IPS-20b (cell line): ENCODE data around the gene PI16.

Source experiments
- H3K27ac ChIP-seq: one replicate; pipeline ENCODE4 v1.5.1; 2013; ENCODE audit warnings: low read length
- H3K27me3 ChIP-seq: 2 replicates; pipeline ENCODE4 v1.6.1; 2013; ENCODE audit warnings: mild to moderate bottlenecking, low read length, inconsistent platforms; ENCODE audit not compliant: insufficient read depth
- H3K36me3 ChIP-seq: 2 replicates; pipeline ENCODE4 v1.6.1; 2013; ENCODE audit warnings: low read depth, mild to moderate bottlenecking, inconsistent platforms, low read length, moderate library complexity; ENCODE audit not compliant: insufficient read depth
- H3K4me1 ChIP-seq: 2 replicates; pipeline ENCODE4 v1.6.1; 2013; ENCODE audit warnings: mild to moderate bottlenecking, control low read depth, inconsistent platforms, low read length, moderate library complexity; ENCODE audit not compliant: insufficient read depth
- H3K4me3 ChIP-seq: 2 replicates; pipeline ENCODE4 v1.5.1; 2013; ENCODE audit warnings: mild to moderate bottlenecking, low read length, inconsistent platforms
- H3K9ac ChIP-seq: 2 replicates; pipeline ENCODE4 v1.6.1; 2013; ENCODE audit warnings: low read depth, mild to moderate bottlenecking, inconsistent platforms, low read length, moderate library complexity
- H3K9me3 ChIP-seq: 2 replicates; pipeline ENCODE4 v1.6.1; 2013; ENCODE audit warnings: mild to moderate bottlenecking, low read depth, low read length, inconsistent platforms; ENCODE audit not compliant: insufficient read depth

Gene PI16

GRCh38 chr6:36954262-36954931 is at the start of gene PI16:
Gene PI16 (plus strand): TSS chr6:36954738. CDS start chr6:36954761, 23 bp downstream.
- no peaks in the 10 kb centered on the region for H3K36me3 ChIP-seq
- no peaks in the 10 kb centered on the region for H3K9me3 ChIP-seq
- H3K27ac ChIP-seq: no peak within 1 kb of the TSS
- H3K4me1 ChIP-seq: peaks cover 9% of the 10 kb centered on the region
- no peaks in the 10 kb centered on the region for H3K27me3 ChIP-seq
- no peak within 1 kb of the TSS for H3K9ac ChIP-seq
- no peak within 1 kb of the TSS for H3K4me3 ChIP-seq

DNA sequence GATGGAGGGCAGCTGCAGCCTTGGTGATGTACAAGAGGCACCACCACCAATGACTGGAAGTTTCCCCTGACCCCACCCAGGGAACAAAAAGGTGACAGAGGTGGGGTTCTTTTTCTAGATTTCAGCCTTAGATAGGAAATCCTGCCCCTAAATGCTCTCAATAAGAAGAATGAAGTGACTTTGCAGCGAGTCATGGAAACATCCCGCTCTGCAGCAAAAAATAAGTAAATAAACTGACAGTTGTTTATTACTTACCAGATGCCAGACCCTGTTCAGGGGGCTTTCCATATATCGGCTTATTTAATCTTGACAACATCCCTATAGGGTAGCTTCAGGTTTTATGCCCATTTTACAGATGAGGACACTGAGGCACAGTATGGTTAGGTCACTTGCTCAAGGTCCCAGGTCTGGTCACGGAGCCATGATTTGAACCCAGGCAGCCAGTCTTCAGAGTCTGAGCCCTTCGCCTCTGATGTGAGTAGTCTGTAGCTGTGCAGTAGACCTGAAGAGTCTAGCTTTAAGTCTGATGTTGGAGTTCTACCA is 49.6 kb upstream of the PI16 start:
- no peak overlapping the region for H3K4me3 ChIP-seq
- no peaks in the 10 kb centered on the region for H3K9me3 ChIP-seq
- H3K4me1 ChIP-seq: no peaks in the 10 kb centered on the region
- H3K36me3 ChIP-seq: peaks cover 7% of the 10 kb centered on the region; the same call in 1 of the 2 replicates
- H3K9ac ChIP-seq: no peak overlapping the region
- no peaks in the 10 kb centered on the region for H3K27me3 ChIP-seq
- no peak overlapping the region for H3K27ac ChIP-seq

DNA sequence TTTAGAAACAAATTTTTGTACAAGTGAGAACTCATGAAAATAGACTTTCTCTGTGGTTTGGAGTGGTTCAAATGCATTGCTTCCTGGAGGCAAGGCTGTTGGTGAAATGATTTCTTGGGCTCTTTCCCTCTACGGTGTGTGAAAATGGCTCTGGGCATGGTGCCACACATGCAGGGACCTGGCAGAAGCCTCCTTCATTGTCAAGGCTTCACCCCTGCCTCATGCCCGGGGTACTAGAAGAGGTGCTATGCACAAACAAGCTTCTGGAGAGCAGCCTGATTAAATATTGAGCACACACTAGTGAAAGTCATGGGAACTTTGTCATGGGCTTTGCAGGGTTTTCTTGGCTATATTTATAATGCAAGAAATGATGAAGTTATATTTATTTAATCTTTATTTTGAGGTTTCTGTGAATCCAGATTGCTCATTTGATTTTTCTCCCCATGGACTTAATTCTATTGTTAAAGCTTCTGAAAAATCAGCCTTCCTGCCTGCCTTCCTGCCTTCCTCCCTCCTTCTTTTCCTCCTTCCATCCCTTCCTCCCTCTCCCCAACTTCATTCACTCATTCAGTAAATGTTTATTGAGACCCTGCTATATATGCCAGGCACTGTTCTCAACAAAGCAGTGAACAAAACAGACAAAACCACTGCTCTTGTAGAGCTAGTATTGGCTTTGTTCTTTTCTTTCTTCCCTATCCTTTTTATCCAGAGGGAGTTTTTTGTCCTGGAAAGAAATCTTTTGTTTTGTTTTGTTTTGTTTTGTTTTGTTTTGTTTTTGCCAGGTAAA is 47.8 kb upstream of the PI16 start:
- H3K36me3 ChIP-seq: peaks cover 7% of the 10 kb centered on the region; the same call in 1 of the 2 replicates
- H3K4me3 ChIP-seq: no peak overlapping the region
- no peaks in the 10 kb centered on the region for H3K27me3 ChIP-seq
- H3K9ac ChIP-seq: no peak overlapping the region; the same call in 1 of the 2 replicates
- H3K4me1 ChIP-seq: no peaks in the 10 kb centered on the region
- H3K9me3 ChIP-seq: no peaks in the 10 kb centered on the region
- no peak overlapping the region for H3K27ac ChIP-seq

DNA sequence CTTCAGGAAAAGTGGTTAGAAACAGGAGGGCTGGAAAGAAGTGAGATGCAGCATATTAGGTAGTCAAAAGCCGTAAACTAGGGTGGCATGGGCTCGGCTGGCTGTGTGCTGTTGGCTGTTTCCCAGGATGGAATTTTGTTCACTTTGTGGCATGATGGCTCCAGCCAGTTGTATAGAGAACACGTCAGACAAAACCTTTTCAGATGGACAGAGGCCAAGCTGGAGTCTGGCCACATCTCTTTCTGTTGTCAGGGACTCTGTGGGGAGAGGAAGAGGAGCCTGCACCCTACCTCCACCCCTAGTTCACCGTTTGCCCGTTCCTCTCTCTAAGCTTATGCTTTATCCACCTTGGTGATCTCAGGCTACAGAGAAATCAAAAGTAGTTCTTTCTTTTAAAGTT is 46.8 kb upstream of the PI16 start:
- H3K9ac ChIP-seq: no peak overlapping the region
- H3K36me3 ChIP-seq: peaks cover under 1% of the 10 kb centered on the region; the same call in 1 of the 2 replicates
- no peak overlapping the region for H3K4me3 ChIP-seq
- H3K27ac ChIP-seq: no peak overlapping the region
- H3K27me3 ChIP-seq: no peaks in the 10 kb centered on the region
- H3K9me3 ChIP-seq: no peaks in the 10 kb centered on the region
- H3K4me1 ChIP-seq: no peaks in the 10 kb centered on the region

DNA sequence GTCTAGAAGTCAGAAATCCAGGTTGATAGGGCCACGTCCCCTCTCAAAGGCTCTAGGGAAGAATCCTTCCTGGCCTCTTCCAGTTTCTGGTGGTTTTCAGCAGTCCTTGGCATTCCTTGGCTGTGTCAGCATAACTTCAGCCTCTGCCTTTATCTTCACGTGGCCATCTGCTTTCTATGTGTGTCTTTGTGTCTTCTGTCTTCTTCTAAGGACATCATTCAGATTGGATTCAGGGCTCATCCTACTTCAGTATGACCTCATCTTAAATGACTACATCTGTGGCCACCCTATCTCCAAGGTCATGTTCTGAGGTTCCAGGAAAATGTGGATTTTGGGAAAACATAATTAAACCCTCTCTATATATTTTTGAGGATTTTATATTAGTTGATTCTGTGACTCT is 45.8 kb upstream of the PI16 start:
- Histone ChIP-seq H3K27ac (no peak overlapping the region), H3K4me3 (no peak overlapping the region), H3K4me1 (no peaks in the 10 kb centered on the region), H3K9me3 (no peaks in the 10 kb centered on the region), H3K9ac (no peak overlapping the region), H3K36me3 (no peaks in the 10 kb centered on the region), H3K27me3 (no peaks in the 10 kb centered on the region)

DNA sequence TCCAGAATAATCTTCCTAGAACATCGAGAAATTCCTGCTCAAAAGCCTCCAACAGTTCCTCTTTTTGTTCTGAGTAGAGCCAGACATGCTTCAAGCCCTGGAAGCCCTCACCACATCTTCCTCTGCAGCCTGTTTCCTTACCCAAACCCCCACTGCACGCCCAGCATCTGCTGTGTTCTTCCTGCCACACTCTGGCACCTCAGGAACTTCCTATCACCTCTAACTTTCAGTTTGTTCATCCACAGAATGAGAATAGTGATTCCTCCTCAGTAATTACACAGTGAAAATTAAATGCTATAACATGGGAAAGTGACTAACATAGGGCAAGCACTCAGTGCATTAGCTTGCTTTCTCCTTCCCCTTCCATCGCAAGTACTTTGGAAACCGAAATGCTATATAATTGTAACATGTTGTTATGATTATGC is 42.5 kb upstream of the PI16 start:
- no peak overlapping the region for H3K9ac ChIP-seq
- H3K4me3 ChIP-seq: no peak overlapping the region
- no peaks in the 10 kb centered on the region for H3K27me3 ChIP-seq
- H3K9me3 ChIP-seq: no peaks in the 10 kb centered on the region
- no peaks in the 10 kb centered on the region for H3K4me1 ChIP-seq
- H3K27ac ChIP-seq: no peak overlapping the region
- no peaks in the 10 kb centered on the region for H3K36me3 ChIP-seq

GRCh38 chr6:36912586-36912985 is 42.0 kb upstream of the PI16 start:
- no peaks in the 10 kb centered on the region for H3K36me3 ChIP-seq
- no peak overlapping the region for H3K27ac ChIP-seq
- H3K9ac ChIP-seq: no peak overlapping the region
- H3K27me3 ChIP-seq: no peaks in the 10 kb centered on the region
- no peaks in the 10 kb centered on the region for H3K9me3 ChIP-seq
- no peaks in the 10 kb centered on the region for H3K4me1 ChIP-seq
- no peak overlapping the region for H3K4me3 ChIP-seq

DNA sequence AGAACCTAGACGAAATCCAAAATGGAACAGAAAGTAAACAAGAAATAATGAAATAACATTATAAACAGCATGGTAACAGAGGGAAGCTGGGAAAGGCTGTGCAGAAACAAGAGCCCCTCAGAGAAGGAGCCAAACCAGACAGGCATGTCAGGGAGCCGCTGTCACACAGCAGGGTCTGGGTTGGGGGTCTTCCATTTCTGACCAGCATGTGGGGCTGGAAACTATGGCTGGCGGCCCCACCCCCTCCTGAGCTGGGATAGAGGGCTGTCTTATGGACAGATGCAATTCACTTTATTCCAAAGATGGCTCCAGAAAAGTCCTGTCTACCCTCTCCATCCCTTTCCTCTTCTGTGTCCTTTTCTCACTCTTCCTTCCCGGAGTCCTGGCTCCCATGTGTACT is 41.5 kb upstream of the PI16 start:
- Histone ChIP-seq H3K36me3 (no peaks in the 10 kb centered on the region), H3K4me3 (no peak overlapping the region), H3K27ac (no peak overlapping the region)

GRCh38 chr6:36914227-36914794 is 40.2 kb upstream of the PI16 start:
- Histone ChIP-seq H3K27ac (no peak overlapping the region), H3K36me3 (no peaks in the 10 kb centered on the region), H3K4me1 (no peaks in the 10 kb centered on the region), H3K9me3 (no peaks in the 10 kb centered on the region), H3K9ac (no peak overlapping the region), H3K4me3 (no peak overlapping the region), H3K27me3 (no peaks in the 10 kb centered on the region)

More for the DNA sequence above, 41.5 kb upstream of the PI16 start:
- H3K9ac ChIP-seq: no peak overlapping the region
- H3K27me3 ChIP-seq: no peaks in the 10 kb centered on the region
- no peaks in the 10 kb centered on the region for H3K4me1 ChIP-seq
- H3K9me3 ChIP-seq: no peaks in the 10 kb centered on the region

GRCh38 chr6:36915599-36915998 is 38.9 kb upstream of the PI16 start:
- no peaks in the 10 kb centered on the region for H3K9me3 ChIP-seq
- H3K27me3 ChIP-seq: no peaks in the 10 kb centered on the region
- H3K4me3 ChIP-seq: no peak overlapping the region
- H3K27ac ChIP-seq: no peak overlapping the region
- no peaks in the 10 kb centered on the region for H3K4me1 ChIP-seq
- H3K36me3 ChIP-seq: no peaks in the 10 kb centered on the region
- no peak overlapping the region for H3K9ac ChIP-seq

DNA sequence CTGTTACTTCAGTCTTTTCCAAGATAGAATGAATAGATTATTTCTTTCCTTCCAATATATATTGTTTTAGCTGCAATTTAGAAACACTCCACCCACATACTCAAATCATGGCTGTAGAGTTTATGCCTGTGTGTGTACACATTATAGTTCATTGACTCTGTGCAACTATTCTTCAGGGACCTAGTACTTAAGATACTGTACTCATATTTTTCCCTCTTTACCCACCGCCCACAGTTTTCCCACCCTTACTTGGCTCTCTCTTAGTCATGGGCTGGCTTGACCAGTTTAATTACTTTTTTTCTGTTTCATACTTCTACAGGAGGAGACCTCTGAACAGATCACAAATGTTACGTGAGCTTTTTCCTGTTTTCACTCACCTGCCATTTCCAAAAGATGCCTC is 38.4 kb upstream of the PI16 start:
- Histone ChIP-seq H3K36me3 (no peaks in the 10 kb centered on the region), H3K27ac (no peak overlapping the region), H3K9me3 (no peaks in the 10 kb centered on the region), H3K27me3 (no peaks in the 10 kb centered on the region), H3K4me3 (no peak overlapping the region), H3K9ac (no peak overlapping the region), H3K4me1 (no peaks in the 10 kb centered on the region)
